K562 (cell line): ENCODE results near the gene SELENOM. TPM values are rescaled to one million over a fixed set of nuclear protein-coding genes. Genes with fewer than 3 reads are reported as not detected.

ENCODE experiments used
- CREB1 ChIP-seq, 2 experiments: sonication (generic) in 1 of 2; formaldehyde crosslinking in 1 of 2; IDR thresholded peaks; 2 replicates each; pipeline versions ENCODE4 v1.6.1 to v1.8.0; 2012 to 2022; ENCODE audit warnings: inconsistent platforms in 1 of 2, mild to moderate bottlenecking in 1 of 2, missing genetic modification reagents in 1 of 2, moderate library complexity in 1 of 2
- FOXP1 ChIP-seq: sonication (generic); formaldehyde crosslinking; IDR thresholded peaks from 2 replicates; pipeline ENCODE4 v1.8.0; 2022; ENCODE audit warnings: mild to moderate bottlenecking, missing genetic modification reagents
- HMGN3 ChIP-seq: IDR thresholded peaks from 2 replicates; pipeline ENCODE4 v1.6.1; 2011; ENCODE audit warnings: borderline replicate concordance, low read depth, mild to moderate bottlenecking, mixed read lengths, low read length; ENCODE audit not compliant: insufficient read length; ENCODE audit errors: extremely low read depth
- HNRNPL ChIP-seq: fragments of 200-400 bp; formaldehyde crosslinking; IDR thresholded peaks from 2 replicates; pipeline ENCODE4 v1.6.1; 2017; ENCODE audit warnings: low read depth, mild to moderate bottlenecking, low read length
- JUND ChIP-seq, 2 experiments: IDR thresholded peaks; 2 replicates in 1 of 2; 3 replicates in 1 of 2; pipeline ENCODE4 v1.6.1; 2011; ENCODE audit warnings: borderline replicate concordance in 2 of 2, low read depth in 2 of 2, low read length in 2 of 2, improper control_type of control experiment in 1 of 2, missing biosample characterization in 1 of 2, missing genetic modification characterization in 1 of 2, missing genetic modification reagents in 1 of 2
- L3MBTL2 ChIP-seq: fragments of 450-650 bp; IDR thresholded peaks from 2 replicates; pipeline ENCODE4 v1.6.1; 2016; ENCODE audit warnings: mild to moderate bottlenecking, moderate library complexity
- POLR3G ChIP-seq: IDR thresholded peaks from 2 replicates; pipeline ENCODE4 v1.6.1; 2011; ENCODE audit not compliant: insufficient read length, insufficient replicate concordance; ENCODE audit errors: extremely low read depth
- RAD21 ChIP-seq, 2 experiments: fragments of 250-450 bp in 1 of 2; fragments of 450-650 bp in 1 of 2; sonication (Bioruptor Pico) in 1 of 2; formaldehyde crosslinking in 1 of 2; IDR thresholded peaks in 1 of 2; conservative IDR thresholded peaks in 1 of 2; 2 replicates each; pipeline versions ENCODE4 v1.4.0 to v1.8.0; 2020 to 2022; ENCODE audit warnings: mild to moderate bottlenecking in 2 of 2, moderate library complexity in 1 of 2
- SREBF1 ChIP-seq: fragments of 150-350 bp; IDR thresholded peaks from 2 replicates; pipeline ENCODE4 v1.6.1; 2014; ENCODE audit warnings: antibody characterized with exemption, low read depth, low read length, borderline replicate concordance
- TRIM28 ChIP-seq: fragments of 450-650 bp; IDR thresholded peaks from 2 replicates; pipeline ENCODE4 v1.6.1; 2017
- polyA plus RNA-seq, 8 experiments: library from polyadenylated mRNA; depleted of rRNA in 4 of 8; stranded (reverse) in 5 of 8; unstranded in 3 of 8; fragments of >200 nt; fragmentation: Nextera tagmentation in 2 of 8; fragmentation: Illumina TruSeq in 1 of 8; extraction: Ambion mirVana in 2 of 8; extraction: Trizol in 1 of 8; gene quantifications; 2 replicates each; pipeline versions ENCODE4 v1.2.1 to v1.2.3, GENCODE V29; 2011 to 2014; ENCODE audit warnings: inconsistent platforms in 1 of 8, missing spikeins in 1 of 8
- total RNA-seq, 7 experiments: library from RNA; depleted of rRNA in 6 of 7; stranded (reverse); fragments of >200 nt in 6 of 7; fragmentation: Illumina TruSeq in 2 of 7; extraction: Trizol in 2 of 7; gene quantifications; 2 replicates each; pipeline versions ENCODE4 v1.2.1 to v1.2.3, GENCODE V29; 2011 to 2021; ENCODE audit warnings: low replicate concordance in 1 of 7
- TF ChIP-seq, protein P1 (sequence below): IDR thresholded peaks from 2 replicates; pipeline ENCODE4 v1.6.1; 2016; ENCODE audit warnings: missing genetic modification characterization, missing compliant biosample characterization
- TF ChIP-seq, protein P2 (sequence below): sonication (generic); formaldehyde crosslinking; IDR thresholded peaks from 2 replicates; pipeline ENCODE4 v1.8.0; 2023; ENCODE audit warnings: mild to moderate bottlenecking, missing genetic modification reagents
- TF ChIP-seq, protein P3 (sequence below): fragments of 200-800 bp; sonication (Bioruptor generic); IDR thresholded peaks from 2 replicates; pipeline ENCODE4 v1.6.1; 2017; ENCODE audit warnings: missing genetic modification characterization, missing compliant biosample characterization
- TF ChIP-seq, protein P4 (sequence below): fragments of 450-650 bp; IDR thresholded peaks from 2 replicates; pipeline ENCODE4 v1.6.1; 2016
- TF ChIP-seq, protein P5 (sequence below): fragments of 200-400 bp; formaldehyde crosslinking; IDR thresholded peaks from 2 replicates; pipeline ENCODE4 v1.6.1; 2017; ENCODE audit warnings: mild to moderate bottlenecking, low read depth, low read length, moderate library complexity

Gene SELENOM
- total and polyA plus RNA-seq, 9 of the 15 experiments (the other 6 are each of a cell fraction or from before 2014, with no cell fraction given), result 1.2 to 10.6 (median 3.7) TPM

DNA sequence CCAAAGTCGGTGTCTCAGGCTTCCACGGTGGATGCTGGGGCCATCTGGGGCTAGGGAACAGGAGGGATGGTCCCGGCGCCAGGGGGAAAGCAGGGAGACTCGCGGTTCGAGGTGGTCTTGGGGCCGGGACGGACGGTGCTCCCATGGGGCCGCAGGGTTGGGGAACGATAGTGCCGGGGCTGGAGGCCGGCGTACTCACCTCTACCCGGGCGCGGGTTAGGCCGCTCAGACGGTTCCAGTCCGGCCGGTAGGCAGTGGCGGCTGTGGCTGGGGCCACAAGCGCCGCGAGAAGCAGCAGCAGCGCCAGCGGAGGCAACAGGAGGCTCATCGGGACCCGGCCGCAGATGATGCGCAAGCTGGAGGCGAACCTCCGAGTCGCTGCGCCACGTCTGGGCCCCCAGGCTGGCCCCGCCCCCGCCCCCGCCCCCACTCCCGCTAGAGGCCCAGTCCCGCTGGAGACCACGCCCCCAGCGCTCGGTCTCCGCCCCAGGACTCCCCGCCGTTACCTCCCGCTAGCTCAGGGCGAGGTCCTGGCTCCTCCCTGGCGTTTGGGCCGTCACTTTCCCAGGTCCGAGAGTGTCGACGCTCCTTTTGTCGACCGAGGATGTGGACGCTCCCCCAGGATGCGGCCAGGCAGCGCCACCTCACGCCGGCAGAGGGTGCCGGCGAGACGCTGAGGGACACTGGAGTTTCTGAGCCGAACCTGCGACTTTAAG is at the start of gene SELENOM (continued):
- TF ChIP-seq, protein P1, sequence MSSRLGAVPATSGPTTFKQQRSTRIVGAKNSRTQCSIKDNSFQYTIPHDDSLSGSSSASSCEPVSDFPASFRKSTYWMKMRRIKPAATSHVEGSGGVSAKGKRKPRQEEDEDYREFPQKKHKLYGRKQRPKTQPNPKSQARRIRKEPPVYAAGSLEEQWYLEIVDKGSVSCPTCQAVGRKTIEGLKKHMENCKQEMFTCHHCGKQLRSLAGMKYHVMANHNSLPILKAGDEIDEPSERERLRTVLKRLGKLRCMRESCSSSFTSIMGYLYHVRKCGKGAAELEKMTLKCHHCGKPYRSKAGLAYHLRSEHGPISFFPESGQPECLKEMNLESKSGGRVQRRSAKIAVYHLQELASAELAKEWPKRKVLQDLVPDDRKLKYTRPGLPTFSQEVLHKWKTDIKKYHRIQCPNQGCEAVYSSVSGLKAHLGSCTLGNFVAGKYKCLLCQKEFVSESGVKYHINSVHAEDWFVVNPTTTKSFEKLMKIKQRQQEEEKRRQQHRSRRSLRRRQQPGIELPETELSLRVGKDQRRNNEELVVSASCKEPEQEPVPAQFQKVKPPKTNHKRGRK (tag), result no peak
- TF ChIP-seq CREB1 (IDR thresholded peaks at IDR 0.05) (peak; percentile 92), CREB1 (CRISPR knock-in tag; IDR thresholded peaks at IDR 0.05) (peak; percentile 80), HMGN3 (peak; percentile 15), HNRNPL (no peak), JUND (IDR thresholded peaks at IDR 0.05; ENCODE audit: borderline replicate concordance, low read depth, low read length) (peak; percentile 37), JUND (tag; IDR thresholded peaks at IDR 0.05; ENCODE audit: borderline replicate concordance, low read depth, low read length) (no peak), TRIM28 (no peak), RAD21 (CRISPR knock-in tag; conservative IDR thresholded peaks at IDR 0.05 in 1 of 2, IDR thresholded peaks at IDR 0.05 in 1 of 2) (peak; percentile 88 to 89), POLR3G (no peak), FOXP1 (no peak), SREBF1 (no peak), L3MBTL2 (peak; percentile 47; the same call in 1 of the 2 replicates)
- TF ChIP-seq, protein P2, sequence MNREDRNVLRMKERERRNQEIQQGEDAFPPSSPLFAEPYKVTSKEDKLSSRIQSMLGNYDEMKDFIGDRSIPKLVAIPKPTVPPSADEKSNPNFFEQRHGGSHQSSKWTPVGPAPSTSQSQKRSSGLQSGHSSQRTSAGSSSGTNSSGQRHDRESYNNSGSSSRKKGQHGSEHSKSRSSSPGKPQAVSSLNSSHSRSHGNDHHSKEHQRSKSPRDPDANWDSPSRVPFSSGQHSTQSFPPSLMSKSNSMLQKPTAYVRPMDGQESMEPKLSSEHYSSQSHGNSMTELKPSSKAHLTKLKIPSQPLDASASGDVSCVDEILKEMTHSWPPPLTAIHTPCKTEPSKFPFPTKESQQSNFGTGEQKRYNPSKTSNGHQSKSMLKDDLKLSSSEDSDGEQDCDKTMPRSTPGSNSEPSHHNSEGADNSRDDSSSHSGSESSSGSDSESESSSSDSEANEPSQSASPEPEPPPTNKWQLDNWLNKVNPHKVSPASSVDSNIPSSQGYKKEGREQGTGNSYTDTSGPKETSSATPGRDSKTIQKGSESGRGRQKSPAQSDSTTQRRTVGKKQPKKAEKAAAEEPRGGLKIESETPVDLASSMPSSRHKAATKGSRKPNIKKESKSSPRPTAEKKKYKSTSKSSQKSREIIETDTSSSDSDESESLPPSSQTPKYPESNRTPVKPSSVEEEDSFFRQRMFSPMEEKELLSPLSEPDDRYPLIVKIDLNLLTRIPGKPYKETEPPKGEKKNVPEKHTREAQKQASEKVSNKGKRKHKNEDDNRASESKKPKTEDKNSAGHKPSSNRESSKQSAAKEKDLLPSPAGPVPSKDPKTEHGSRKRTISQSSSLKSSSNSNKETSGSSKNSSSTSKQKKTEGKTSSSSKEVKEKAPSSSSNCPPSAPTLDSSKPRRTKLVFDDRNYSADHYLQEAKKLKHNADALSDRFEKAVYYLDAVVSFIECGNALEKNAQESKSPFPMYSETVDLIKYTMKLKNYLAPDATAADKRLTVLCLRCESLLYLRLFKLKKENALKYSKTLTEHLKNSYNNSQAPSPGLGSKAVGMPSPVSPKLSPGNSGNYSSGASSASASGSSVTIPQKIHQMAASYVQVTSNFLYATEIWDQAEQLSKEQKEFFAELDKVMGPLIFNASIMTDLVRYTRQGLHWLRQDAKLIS, result no peak
- TF ChIP-seq, protein P3, sequence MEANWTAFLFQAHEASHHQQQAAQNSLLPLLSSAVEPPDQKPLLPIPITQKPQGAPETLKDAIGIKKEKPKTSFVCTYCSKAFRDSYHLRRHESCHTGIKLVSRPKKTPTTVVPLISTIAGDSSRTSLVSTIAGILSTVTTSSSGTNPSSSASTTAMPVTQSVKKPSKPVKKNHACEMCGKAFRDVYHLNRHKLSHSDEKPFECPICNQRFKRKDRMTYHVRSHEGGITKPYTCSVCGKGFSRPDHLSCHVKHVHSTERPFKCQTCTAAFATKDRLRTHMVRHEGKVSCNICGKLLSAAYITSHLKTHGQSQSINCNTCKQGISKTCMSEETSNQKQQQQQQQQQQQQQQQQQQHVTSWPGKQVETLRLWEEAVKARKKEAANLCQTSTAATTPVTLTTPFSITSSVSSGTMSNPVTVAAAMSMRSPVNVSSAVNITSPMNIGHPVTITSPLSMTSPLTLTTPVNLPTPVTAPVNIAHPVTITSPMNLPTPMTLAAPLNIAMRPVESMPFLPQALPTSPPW (CRISPR knock-in tag), result peak; percentile 89
- TF ChIP-seq, protein P4, sequence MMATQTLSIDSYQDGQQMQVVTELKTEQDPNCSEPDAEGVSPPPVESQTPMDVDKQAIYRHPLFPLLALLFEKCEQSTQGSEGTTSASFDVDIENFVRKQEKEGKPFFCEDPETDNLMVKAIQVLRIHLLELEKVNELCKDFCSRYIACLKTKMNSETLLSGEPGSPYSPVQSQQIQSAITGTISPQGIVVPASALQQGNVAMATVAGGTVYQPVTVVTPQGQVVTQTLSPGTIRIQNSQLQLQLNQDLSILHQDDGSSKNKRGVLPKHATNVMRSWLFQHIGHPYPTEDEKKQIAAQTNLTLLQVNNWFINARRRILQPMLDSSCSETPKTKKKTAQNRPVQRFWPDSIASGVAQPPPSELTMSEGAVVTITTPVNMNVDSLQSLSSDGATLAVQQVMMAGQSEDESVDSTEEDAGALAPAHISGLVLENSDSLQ, result peak; percentile 58
- TF ChIP-seq, protein P5, sequence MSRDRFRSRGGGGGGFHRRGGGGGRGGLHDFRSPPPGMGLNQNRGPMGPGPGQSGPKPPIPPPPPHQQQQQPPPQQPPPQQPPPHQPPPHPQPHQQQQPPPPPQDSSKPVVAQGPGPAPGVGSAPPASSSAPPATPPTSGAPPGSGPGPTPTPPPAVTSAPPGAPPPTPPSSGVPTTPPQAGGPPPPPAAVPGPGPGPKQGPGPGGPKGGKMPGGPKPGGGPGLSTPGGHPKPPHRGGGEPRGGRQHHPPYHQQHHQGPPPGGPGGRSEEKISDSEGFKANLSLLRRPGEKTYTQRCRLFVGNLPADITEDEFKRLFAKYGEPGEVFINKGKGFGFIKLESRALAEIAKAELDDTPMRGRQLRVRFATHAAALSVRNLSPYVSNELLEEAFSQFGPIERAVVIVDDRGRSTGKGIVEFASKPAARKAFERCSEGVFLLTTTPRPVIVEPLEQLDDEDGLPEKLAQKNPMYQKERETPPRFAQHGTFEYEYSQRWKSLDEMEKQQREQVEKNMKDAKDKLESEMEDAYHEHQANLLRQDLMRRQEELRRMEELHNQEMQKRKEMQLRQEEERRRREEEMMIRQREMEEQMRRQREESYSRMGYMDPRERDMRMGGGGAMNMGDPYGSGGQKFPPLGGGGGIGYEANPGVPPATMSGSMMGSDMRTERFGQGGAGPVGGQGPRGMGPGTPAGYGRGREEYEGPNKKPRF, result no peak
